Measurements from ENCODE around the gene TRIM24.
"Not testable (repeated sequence)": the region's sequence is repeated elsewhere in the genome, so short reads cannot be mapped to it uniquely, and the experiment has no call there.

Gene TRIM24

DNA sequence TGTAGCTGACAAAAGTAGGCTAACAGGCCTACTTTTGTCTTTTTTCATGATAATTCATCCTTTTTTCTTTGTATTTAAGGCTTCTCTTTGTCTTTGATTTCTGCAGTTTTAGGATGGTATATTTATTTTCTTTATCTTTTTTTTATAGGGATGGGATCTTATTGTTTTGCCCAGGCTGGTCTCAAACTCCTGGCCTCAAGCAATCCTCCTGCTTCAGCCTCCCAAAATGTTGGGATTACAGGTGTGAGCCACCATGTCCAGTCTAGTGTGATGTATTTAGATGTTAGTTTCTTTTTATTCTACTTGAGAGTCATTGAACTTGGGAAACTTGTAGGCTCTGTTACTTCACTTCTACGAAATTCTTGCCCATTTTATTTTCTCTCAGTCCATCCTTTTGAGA lies 35.4 kb downstream of the TRIM24 start:
- TF ChIP-seq ZFX (IDR thresholded peaks at IDR 0.05), result no peak
- TF ChIP-seq, protein P1, sequence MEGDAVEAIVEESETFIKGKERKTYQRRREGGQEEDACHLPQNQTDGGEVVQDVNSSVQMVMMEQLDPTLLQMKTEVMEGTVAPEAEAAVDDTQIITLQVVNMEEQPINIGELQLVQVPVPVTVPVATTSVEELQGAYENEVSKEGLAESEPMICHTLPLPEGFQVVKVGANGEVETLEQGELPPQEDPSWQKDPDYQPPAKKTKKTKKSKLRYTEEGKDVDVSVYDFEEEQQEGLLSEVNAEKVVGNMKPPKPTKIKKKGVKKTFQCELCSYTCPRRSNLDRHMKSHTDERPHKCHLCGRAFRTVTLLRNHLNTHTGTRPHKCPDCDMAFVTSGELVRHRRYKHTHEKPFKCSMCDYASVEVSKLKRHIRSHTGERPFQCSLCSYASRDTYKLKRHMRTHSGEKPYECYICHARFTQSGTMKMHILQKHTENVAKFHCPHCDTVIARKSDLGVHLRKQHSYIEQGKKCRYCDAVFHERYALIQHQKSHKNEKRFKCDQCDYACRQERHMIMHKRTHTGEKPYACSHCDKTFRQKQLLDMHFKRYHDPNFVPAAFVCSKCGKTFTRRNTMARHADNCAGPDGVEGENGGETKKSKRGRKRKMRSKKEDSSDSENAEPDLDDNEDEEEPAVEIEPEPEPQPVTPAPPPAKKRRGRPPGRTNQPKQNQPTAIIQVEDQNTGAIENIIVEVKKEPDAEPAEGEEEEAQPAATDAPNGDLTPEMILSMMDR (conservative IDR thresholded peaks at IDR 0.05), result no peak
- H3K27ac ChIP-seq, result no peak overlapping the region

DNA sequence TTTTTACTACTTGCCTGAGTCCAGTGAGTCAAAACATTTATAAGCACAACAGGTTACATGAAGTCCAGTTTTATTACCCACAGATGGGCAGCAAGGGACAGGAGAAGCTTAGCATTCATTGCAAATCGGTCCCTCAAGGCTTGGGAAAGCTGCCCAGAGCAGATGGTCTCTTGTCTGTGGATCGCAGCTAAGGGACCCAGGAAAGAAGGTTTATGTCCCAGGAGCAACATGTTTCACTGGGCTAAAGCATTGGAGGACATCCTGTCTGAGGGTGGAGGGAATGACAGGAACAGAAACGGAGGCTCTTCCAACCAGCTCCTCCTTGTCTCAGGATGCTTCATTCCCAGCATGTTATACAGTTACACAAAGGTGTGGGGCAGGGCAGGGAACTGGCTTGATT lies 39.3 kb downstream of the TRIM24 start:
- no peak overlapping the region for H3K27ac ChIP-seq
- TF ChIP-seq, protein P1 (conservative IDR thresholded peaks at IDR 0.05), result no peak
- TF ChIP-seq ZFX (IDR thresholded peaks at IDR 0.05), result no peak

DNA sequence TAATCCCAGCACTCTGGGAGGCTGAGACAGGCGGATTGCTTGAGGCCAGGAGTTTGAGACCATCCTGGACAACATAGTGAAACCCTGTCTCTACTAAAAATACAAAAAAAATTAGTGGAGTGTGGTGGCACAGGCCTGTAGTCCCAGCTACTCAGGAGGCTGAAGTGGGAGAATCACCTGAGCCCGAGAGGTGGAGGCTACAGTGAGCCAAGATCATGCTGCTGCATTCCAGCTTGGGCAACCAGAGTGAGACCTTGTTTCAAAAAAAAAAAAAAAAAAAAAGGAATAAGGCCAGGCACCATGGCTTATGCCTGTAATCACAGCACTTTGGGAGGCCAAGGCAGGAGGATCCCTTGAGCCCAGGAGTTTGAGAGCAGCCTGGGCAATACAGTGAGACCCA lies 40.2 kb downstream of the TRIM24 start:
- H3K27ac ChIP-seq, result not testable (repeated sequence)

DNA sequence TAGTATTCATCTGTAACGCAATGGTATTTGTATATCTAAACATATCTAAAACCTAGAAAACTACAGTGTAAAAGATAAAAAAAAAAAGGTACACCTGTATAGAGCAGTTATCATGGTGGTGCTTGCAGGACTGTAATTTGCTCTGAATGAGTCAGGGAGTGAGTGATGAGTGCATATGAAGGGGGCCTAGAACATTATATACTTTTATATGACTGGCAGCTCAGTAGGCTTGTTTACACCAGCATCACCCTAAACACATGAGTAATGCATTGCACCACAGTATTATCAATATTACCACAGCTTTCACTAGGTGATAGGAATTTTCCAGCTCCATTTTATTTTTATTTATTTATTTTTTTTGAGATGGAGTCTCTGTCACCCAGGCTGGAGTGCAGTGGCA lies 40.8 kb downstream of the TRIM24 start:
- TF ChIP-seq, protein P1 (conservative IDR thresholded peaks at IDR 0.05), result no peak
- no peak for TF ChIP-seq ZFX (IDR thresholded peaks at IDR 0.05)
- H3K27ac ChIP-seq, result no peak overlapping the region

DNA sequence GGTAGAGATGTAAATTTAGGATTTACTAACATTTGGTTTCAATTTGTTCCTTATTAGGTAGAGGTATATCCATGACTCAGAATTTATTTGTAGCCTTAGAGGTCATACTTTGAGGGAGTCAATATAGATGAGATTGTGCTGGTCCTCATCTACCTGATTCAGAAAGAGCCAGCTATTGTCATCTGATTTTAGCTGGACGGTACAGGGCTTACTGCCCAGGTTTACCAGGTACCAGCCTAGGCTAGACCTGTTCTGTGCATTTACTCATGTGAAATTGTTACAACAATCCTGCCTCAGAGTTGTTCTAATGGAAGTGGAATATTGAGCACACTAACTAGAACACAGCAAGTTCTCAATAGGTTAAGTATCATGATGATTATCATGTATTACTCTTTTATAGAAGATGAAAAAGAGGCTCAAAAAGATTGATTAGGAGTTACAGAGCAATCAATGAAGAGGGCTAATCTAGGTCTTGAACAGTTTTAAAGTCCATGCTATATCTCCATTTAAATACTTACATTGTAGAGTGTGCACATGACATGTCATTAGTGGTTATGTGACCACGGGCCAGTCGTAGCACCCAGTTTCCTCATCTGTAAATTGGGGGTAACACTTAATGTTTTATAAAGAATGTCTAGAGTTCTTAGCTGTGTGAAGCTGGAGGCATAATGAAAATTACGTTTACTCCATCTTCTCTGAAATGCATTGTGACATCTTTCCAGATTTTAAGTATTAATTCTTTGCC lies 42.1 kb downstream of the TRIM24 start:
- H3K27ac ChIP-seq, result no peak overlapping the region
- TF ChIP-seq, protein P1 (conservative IDR thresholded peaks at IDR 0.05), result no peak
- no peak for TF ChIP-seq ZFX (IDR thresholded peaks at IDR 0.05)

DNA sequence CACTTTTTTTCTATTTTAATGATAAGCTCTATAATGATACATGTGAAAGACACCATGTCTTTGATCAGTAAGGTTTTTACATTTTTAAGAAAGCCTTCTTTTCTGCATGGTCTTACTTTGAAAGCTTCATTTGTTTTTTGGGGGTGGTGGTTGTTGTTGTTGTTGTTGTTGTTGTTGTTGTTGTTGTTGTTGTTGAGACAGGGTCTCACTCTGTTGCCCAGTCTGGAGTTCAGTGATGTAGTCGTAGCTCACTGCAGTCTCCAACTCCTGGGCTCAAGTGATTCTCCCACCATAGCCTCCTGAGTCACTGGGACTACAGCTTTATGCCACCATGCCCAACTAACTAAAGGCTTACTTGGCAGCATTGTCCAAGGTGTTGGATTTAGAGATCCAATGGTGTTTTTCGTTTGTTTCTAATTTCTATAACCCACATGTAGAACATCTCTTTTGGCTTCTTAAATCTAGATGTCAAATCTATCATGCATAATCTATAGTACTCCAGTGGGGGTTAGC lies 45.4 kb downstream of the TRIM24 start:
- no peak overlapping the region for H3K27ac ChIP-seq
- TF ChIP-seq, protein P1 (conservative IDR thresholded peaks at IDR 0.05), result no peak
- no peak for TF ChIP-seq ZFX (IDR thresholded peaks at IDR 0.05)

DNA sequence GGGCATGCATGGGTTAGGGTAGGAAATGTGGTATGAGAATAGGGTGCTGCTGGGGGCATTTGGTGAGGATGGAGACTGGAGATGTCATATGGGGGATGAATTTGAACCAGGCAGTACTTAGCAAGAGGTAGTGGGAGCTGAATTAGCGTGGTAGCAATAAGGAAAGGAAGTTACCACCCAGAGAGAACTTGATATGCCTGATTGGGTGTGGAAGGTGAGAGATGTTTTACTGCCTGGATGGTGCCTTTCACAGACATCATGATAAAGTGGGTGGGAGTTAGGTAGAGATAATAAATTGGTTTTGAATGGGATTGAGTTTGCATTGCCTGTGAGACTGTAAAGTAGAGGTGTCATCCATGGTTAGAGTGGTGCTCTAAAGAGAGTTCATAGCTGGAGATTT lies 46.7 kb downstream of the TRIM24 start:
- no peak overlapping the region for H3K27ac ChIP-seq
- TF ChIP-seq, protein P1 (conservative IDR thresholded peaks at IDR 0.05), result no peak
- no peak for TF ChIP-seq ZFX (IDR thresholded peaks at IDR 0.05)

DNA sequence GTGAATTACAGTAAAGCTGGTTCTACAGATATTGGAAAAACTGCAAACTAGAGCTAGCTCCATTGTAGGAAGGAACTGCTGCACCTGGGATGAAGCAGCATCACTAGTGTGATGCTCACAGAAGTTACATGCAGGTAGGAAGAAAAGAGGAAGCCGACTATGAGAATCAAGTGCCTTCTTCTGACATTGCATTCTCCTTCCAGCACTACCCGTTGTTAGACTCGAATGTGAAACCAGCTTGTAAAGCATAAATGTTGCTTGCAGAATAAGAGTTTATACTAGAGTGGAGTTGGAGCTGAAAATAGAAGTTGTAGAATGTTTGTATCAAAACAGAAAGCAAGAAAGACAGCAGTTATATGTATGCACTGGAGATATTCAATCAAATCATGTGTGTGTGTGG lies 49.9 kb downstream of the TRIM24 start:
- TF ChIP-seq ZFX (IDR thresholded peaks at IDR 0.05), result no peak
- TF ChIP-seq, protein P1 (conservative IDR thresholded peaks at IDR 0.05), result no peak
- H3K27ac ChIP-seq, result no peak overlapping the region
